Bronchial epithelial cell (primary cell): ENCODE data around the gene LAMC1. TPM values are rescaled to one million over a fixed set of nuclear protein-coding genes. Genes with fewer than 3 reads are reported as not detected.
A peak's percentile ranks its signal among the peaks of the same experiment; 100 is the strongest.

Experiments
- DNase-seq: peaks from one replicate; pipeline ENCODE4 v3.0.0-alpha.2; 2010; ENCODE audit warnings: low read depth
- FAIRE-seq: peaks from 2 replicates; lab custom pipeline; 2011; peaks lifted over from hg19 to GRCh38; lab: Jason Lieb, UNC
- H3K27me3 ChIP-seq: 2 replicates; pipeline ENCODE4 v1.5.1; 2011; ENCODE audit warnings: low read length; ENCODE audit not compliant: control insufficient read depth, insufficient read depth
- H3K36me3 ChIP-seq: 2 replicates; pipeline ENCODE4 v1.5.1; 2011; ENCODE audit warnings: low read length; ENCODE audit not compliant: control insufficient read depth, insufficient read depth
- H3K4me3 ChIP-seq: 2 replicates; pipeline ENCODE4 v1.5.1; 2011; ENCODE audit warnings: mild to moderate bottlenecking, low read depth, low read length, control low read depth
- total RNA-seq: library from RNA; depleted of rRNA; stranded (reverse); fragments of >200 nt; gene quantifications from 2 replicates; pipeline ENCODE4 v1.2.1, GENCODE V29; 2014
- TF ChIP-seq, protein P1 (sequence below): IDR thresholded peaks from 2 replicates; pipeline ENCODE4 v1.5.1; 2011; ENCODE audit warnings: mild to moderate bottlenecking, moderate library complexity, low read length, control low read depth, inconsistent platforms; ENCODE audit not compliant: insufficient read depth, severe bottlenecking

LAMC1 gene
- total RNA-seq, 1 donor from 2014 or later: 219 TPM

DNA sequence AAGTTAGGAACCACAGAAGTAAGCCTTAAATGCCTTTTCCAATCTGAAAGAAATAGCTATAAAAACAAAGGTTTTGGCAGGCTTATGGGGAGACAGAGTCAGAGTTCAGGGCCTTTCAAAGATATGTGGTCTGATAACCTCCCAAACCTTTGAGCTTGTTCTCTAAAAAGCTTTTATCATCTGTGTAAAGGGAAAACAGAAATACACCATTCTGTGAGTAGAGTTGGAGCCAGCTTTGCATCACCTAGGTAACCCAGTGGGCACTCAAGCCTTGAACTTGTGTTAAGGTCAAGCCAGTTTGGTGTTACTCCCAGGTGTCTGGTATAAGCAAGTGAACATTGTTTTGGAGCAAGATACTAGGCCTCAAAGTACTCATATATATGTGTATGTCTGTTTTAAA, 50.1 kb downstream of the LAMC1 start:
- no peaks in the 10 kb centered on the region for H3K27me3 ChIP-seq
- FAIRE-seq (no peak), DNase-seq (no peak)
- no peak overlapping the region for H3K4me3 ChIP-seq
- TF ChIP-seq, protein P1, sequence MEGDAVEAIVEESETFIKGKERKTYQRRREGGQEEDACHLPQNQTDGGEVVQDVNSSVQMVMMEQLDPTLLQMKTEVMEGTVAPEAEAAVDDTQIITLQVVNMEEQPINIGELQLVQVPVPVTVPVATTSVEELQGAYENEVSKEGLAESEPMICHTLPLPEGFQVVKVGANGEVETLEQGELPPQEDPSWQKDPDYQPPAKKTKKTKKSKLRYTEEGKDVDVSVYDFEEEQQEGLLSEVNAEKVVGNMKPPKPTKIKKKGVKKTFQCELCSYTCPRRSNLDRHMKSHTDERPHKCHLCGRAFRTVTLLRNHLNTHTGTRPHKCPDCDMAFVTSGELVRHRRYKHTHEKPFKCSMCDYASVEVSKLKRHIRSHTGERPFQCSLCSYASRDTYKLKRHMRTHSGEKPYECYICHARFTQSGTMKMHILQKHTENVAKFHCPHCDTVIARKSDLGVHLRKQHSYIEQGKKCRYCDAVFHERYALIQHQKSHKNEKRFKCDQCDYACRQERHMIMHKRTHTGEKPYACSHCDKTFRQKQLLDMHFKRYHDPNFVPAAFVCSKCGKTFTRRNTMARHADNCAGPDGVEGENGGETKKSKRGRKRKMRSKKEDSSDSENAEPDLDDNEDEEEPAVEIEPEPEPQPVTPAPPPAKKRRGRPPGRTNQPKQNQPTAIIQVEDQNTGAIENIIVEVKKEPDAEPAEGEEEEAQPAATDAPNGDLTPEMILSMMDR: no peak
- H3K36me3 ChIP-seq: peaks cover 2% of the 10 kb centered on the region

DNA sequence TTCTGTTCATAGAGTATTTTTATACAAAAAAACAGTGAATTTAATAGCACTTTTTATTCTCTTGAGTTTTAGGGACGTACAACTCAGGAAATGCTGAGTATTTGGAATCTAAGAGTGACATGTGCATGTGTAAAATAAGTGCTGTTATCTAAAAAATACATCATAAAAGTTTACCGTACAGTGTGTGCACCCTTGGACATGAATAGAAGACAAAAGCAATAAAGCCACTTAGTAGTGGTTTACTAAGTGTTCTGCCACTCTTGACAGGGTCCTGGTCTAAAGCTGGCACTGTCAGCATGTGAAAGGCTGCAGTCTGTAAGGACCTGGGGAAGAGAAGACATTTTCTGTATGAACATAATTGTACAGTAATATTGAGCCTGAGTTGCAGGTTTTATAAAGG, 51.0 kb downstream of the LAMC1 start:
- no peak for DNase-seq
- TF ChIP-seq, protein P1: no peak
- H3K36me3 ChIP-seq: peaks cover 2% of the 10 kb centered on the region
- no peak overlapping the region for H3K4me3 ChIP-seq
- H3K27me3 ChIP-seq: no peaks in the 10 kb centered on the region
- FAIRE-seq: no peak

DNA sequence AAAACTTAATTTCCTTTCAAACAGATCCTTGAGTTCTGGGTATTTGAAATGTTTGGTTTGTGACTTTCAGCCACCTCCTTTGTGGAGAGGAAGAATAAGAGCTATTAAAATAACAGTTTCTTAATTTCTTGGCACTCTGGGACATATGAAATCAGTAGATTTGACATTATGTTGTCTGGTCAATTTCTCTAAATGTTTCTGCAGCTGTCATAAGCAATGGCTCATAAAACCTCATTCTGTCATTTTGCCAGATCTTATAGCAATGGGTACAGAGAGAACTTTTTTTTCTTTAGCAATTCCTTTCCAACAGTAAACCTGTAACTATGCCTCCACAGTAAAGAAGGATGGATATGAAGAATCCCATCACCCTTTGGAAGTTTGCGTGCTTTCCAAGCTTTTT, 52.6 kb downstream of the LAMC1 start:
- Histone ChIP-seq H3K4me3 (no peak overlapping the region), H3K27me3 (no peaks in the 10 kb centered on the region), H3K36me3 (peaks cover 2% of the 10 kb centered on the region)
- TF ChIP-seq, protein P1: no peak
- no peak for FAIRE-seq
- DNase-seq: no peak

DNA sequence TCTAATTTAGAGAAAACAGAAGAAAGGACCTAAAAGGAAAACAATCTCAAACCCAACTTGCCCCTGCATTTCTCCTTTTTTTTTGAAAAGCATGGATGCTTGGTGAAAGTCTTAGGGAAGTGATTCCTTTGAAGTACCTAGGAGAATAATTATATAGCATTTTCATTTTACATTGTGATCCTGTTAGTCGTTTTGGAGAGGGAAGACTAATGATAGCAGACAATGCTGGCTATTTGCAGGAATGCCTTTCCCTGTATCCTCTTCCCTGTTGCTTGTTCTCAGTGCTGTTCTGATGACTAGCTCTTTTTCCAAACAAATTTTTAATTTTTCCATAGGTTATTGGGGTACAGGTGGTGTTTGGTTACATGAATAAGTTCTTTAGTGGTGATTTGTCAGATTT, 53.9 kb downstream of the LAMC1 start:
- H3K27me3 ChIP-seq: no peaks in the 10 kb centered on the region
- TF ChIP-seq, protein P1: no peak
- H3K4me3 ChIP-seq: no peak overlapping the region
- H3K36me3 ChIP-seq: no peaks in the 10 kb centered on the region
- DNase-seq (no peak), FAIRE-seq (no peak)

DNA sequence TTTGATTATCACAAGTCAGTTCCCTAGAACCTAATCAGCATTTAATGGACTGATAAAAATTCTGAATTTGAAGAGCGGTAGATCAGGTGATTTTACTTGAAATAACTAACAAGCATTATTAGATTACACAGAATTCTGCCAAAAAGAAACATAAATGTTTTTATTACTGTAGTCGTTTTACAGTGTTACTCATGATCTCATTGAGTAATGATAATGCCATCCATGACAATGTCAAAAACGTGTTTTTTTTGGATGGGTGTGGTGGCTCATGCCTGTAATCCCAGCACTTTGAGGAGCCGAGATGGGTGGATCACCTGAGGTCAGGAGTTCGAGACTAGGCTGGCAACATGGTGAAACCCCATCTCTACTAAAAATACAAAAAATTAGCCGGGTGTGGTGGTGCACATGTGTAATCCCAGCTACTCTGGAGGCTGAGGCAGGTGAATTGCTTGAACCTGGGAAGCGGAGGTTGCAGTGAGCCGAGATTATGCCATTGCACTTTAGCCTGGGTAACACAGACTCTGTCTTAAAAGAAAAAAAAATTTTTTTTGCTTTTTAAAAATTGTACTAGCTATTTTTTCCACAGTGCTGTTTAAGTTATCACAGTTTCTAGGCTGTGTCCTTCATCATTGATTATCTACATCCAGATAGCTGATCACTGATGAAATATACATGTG, 56.6 kb downstream of the LAMC1 start:
- no peaks in the 10 kb centered on the region for H3K36me3 ChIP-seq
- no peak for FAIRE-seq
- H3K27me3 ChIP-seq: no peaks in the 10 kb centered on the region
- DNase-seq: no peak
- TF ChIP-seq, protein P1: no peak
- H3K4me3 ChIP-seq: no peak overlapping the region

DNA sequence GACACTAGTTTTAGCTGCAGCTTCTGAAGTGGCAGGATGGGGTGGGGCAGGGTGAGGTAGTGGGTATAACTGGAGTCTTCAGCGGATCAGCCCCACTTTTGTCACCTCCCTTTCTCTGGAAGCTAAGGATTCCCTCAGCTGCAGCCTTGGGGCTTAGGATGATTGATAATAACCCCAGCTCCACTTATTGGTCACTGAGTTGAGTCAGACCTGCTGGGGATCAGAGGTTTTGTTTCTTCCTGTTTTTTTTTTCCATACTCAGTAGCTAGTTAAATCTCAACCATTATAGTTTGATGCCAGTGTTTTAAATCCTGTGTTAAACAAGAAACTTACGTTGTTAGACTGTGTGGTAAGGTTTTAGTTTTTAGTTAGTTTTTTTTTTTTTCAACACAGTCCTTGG, 57.2 kb downstream of the LAMC1 start:
- TF ChIP-seq, protein P1: no peak
- Histone ChIP-seq H3K27me3 (no peaks in the 10 kb centered on the region), H3K4me3 (no peak overlapping the region), H3K36me3 (no peaks in the 10 kb centered on the region)
- DNase-seq (peak; percentile 35), FAIRE-seq (no peak)
